GM12891 (cell line): Measurements from ENCODE around the gene DGAT2.
"Not testable (repeated sequence)": the region's sequence is repeated elsewhere in the genome, so short reads cannot be mapped to it uniquely, and the experiment has no call there.

Experiments
- DNase-seq: peaks from one replicate; pipeline ENCODE4 v3.0.0; 2011; ENCODE audit warnings: low spot score; ENCODE audit not compliant: insufficient read length
- FAIRE-seq: peaks from 2 replicates; lab custom pipeline; 2011; peaks lifted over from hg19 to GRCh38; lab: Jason Lieb, UNC
- PAX5 ChIP-seq: IDR thresholded peaks from 2 replicates; pipeline ENCODE4 v1.6.1; 2011; ENCODE audit warnings: low read length, moderate library complexity, mild to moderate bottlenecking; ENCODE audit not compliant: insufficient read depth, severe bottlenecking
- POLR2A ChIP-seq: IDR thresholded peaks from 2 replicates; pipeline ENCODE4 v1.6.1; 2011; ENCODE audit warnings: low read depth, low read length, control low read depth
- POLR2AphosphoS5 ChIP-seq: IDR thresholded peaks from 2 replicates; pipeline ENCODE4 v1.6.1; 2011; ENCODE audit warnings: low read depth, low read length, control low read depth
- POU2F2 ChIP-seq: IDR thresholded peaks from 2 replicates; pipeline ENCODE4 v1.6.1; 2011; ENCODE audit warnings: low read depth, mild to moderate bottlenecking, control low read depth, low read length, moderate library complexity
- SPI1 ChIP-seq: IDR thresholded peaks from 2 replicates; pipeline ENCODE4 v1.6.1; 2011; ENCODE audit warnings: low read depth, low read length, control low read depth
- TAF1 ChIP-seq: IDR thresholded peaks from 2 replicates; pipeline ENCODE4 v1.6.1; 2011; ENCODE audit warnings: low read depth, low read length, control low read depth

Gene DGAT2

GRCh38 chr11:75731095-75731494 is 37.5 kb upstream of the DGAT2 start:
- no peak for DNase-seq
- TF ChIP-seq SPI1: no peak
- no peak for TF ChIP-seq POLR2A
- TF ChIP-seq TAF1: no peak
- TF ChIP-seq PAX5: no peak
- FAIRE-seq: no peak

GRCh38 chr11:75733071-75733430 is 35.5 kb upstream of the DGAT2 start:
- no peak for TF ChIP-seq PAX5
- no peak for TF ChIP-seq SPI1
- no peak for TF ChIP-seq TAF1
- TF ChIP-seq POU2F2: no peak
- no peak for TF ChIP-seq POLR2A
- TF ChIP-seq POLR2AphosphoS5: no peak
- no peak for DNase-seq
- no peak for FAIRE-seq

GRCh38 chr11:75733431-75734107 is 35.0 kb upstream of the DGAT2 start:
- FAIRE-seq (no peak), DNase-seq (no peak)
- TF ChIP-seq TAF1: no peak
- TF ChIP-seq POU2F2: no peak
- TF ChIP-seq POLR2A: no peak
- no peak for TF ChIP-seq SPI1
- TF ChIP-seq POLR2AphosphoS5: no peak
- no peak for TF ChIP-seq PAX5

- no peak for DNase-seq
- FAIRE-seq: no peak
- TF ChIP-seq POLR2A (no peak), SPI1 (no peak), POU2F2 (no peak), POLR2AphosphoS5 (no peak), PAX5 (no peak), TAF1 (no peak)
Measured at GRCh38 chr11:75734491-75735180, 33.9 kb upstream of the DGAT2 start.

GRCh38 chr11:75735181-75735845 is 33.3 kb upstream of the DGAT2 start:
- no peak for FAIRE-seq
- TF ChIP-seq POU2F2: no peak
- TF ChIP-seq SPI1: no peak
- no peak for TF ChIP-seq POLR2A
- TF ChIP-seq PAX5: no peak
- DNase-seq: no peak

- FAIRE-seq (no peak), DNase-seq (no peak)
- TF ChIP-seq TAF1 (no peak), POLR2AphosphoS5 (no peak), POU2F2 (no peak), PAX5 (no peak)
Measured at GRCh38 chr11:75737314-75737713, 31.3 kb upstream of the DGAT2 start.

GRCh38 chr11:75740681-75741080 is 27.9 kb upstream of the DGAT2 start:
- DNase-seq (no peak), FAIRE-seq (no peak)

GRCh38 chr11:75743159-75743558 is 25.4 kb upstream of the DGAT2 start:
- not testable (repeated sequence) for DNase-seq, FAIRE-seq

More at GRCh38 chr11:75740681-75741080, 27.9 kb upstream of the DGAT2 start:
- TF ChIP-seq PAX5 (no peak), TAF1 (no peak), POLR2AphosphoS5 (no peak), SPI1 (no peak), POU2F2 (no peak), POLR2A (no peak)

- FAIRE-seq (no peak), DNase-seq (no peak)
- TF ChIP-seq POLR2A: no peak
- no peak for TF ChIP-seq TAF1
- no peak for TF ChIP-seq POU2F2
- TF ChIP-seq SPI1: no peak
- TF ChIP-seq POLR2AphosphoS5: no peak
- TF ChIP-seq PAX5: no peak
Measured at GRCh38 chr11:75743711-75744563, 24.6 kb upstream of the DGAT2 start.

GRCh38 chr11:75745807-75746206 is 22.8 kb upstream of the DGAT2 start:
- DNase-seq: no peak
- no peak for FAIRE-seq
- TF ChIP-seq PAX5 (no peak), TAF1 (no peak), POLR2A (no peak), POLR2AphosphoS5 (no peak), SPI1 (no peak), POU2F2 (no peak)

GRCh38 chr11:75748729-75749273 is 19.8 kb upstream of the DGAT2 start:
- DNase-seq, FAIRE-seq: not testable (repeated sequence)

- FAIRE-seq: not testable (repeated sequence)
Measured at GRCh38 chr11:75754933-75755332, 13.6 kb upstream of the DGAT2 start.

More at GRCh38 chr11:75754933-75755332, 13.6 kb upstream of the DGAT2 start:
- not testable (repeated sequence) for DNase-seq
